Thoracic aorta (tissue), 2 donors: ENCODE data around the gene GABRG3. TPM values are rescaled to one million over a fixed set of nuclear protein-coding genes. Genes with fewer than 3 reads are reported as not detected.

ENCODE experiments used
- ATAC-seq: fragments of 150-250 bp; one replicate; pipeline ENCODE4 v1.8.0; 2017; ENCODE audit warnings: low read depth; ENCODE audit not compliant: insufficient number of reproducible peaks, low FRiP score
- DNase-seq: peaks from one replicate; pipeline ENCODE4 v3.0.0-alpha.2; 2020; ENCODE audit warnings: low spot score
- H3K27ac ChIP-seq, 2 donors: fragments of 200-600 bp; sonication (generic); 1 replicate in 1 of 2; 2 replicates in 1 of 2; pipeline ENCODE4 v1.5.1; 2016; ENCODE audit warnings: mild to moderate bottlenecking in 2 of 2, moderate library complexity in 2 of 2
- H3K27me3 ChIP-seq: fragments of 200-600 bp; sonication (generic); replicated peaks from 2 replicates; pipeline ENCODE4 v1.6.0; 2016; ENCODE audit warnings: mild to moderate bottlenecking; ENCODE audit not compliant: insufficient read depth
- H3K36me3 ChIP-seq: fragments of 200-600 bp; sonication (generic); one replicate; pipeline ENCODE4 v1.5.1; 2016
- H3K4me1 ChIP-seq, 2 donors: fragments of 200-600 bp; sonication (generic); 1 replicate in 1 of 2; 2 replicates in 1 of 2; pipeline versions ENCODE4 v1.5.1 to v1.6.0; 2016; ENCODE audit warnings: low read depth in 2 of 2, mild to moderate bottlenecking in 1 of 2; ENCODE audit not compliant: control insufficient read depth in 1 of 2
- H3K4me3 ChIP-seq: fragments of 200-600 bp; sonication (generic); 2 replicates; pipeline ENCODE4 v1.5.1; 2016; ENCODE audit warnings: mild to moderate bottlenecking
- H3K9me3 ChIP-seq: fragments of 200-600 bp; sonication (generic); 2 replicates; pipeline ENCODE4 v1.5.1; 2016
- CTCF ChIP-seq: fragments of 200-600 bp; sonication (generic); IDR thresholded peaks from one replicate; pipeline ENCODE4 v1.5.1; 2019; ENCODE audit warnings: antibody characterized with exemption
- total RNA-seq, 2 donors: library from RNA; depleted of rRNA; stranded (reverse); fragments of >200 nt; gene quantifications; one replicate each; pipeline versions ENCODE4 v1.1.0 to v1.2.3, GENCODE V29; 2016

The GABRG3 gene
- total RNA-seq, 2 donors from 2014 or later: not detected

- ATAC-seq: no peak
- no peak for TF ChIP-seq CTCF
- Histone ChIP-seq H3K27ac (no peak overlapping the region), H3K36me3 (no peaks in the 10 kb centered on the region), H3K4me3 (no peak overlapping the region), H3K9me3 (no peaks in the 10 kb centered on the region), H3K4me1 (no peaks in the 10 kb centered on the region), H3K27me3 (no peaks in the 10 kb centered on the region)
- DNase-seq: no peak
Observed at GRCh38 chr15:27396996-27397395, 426.0 kb downstream of the GABRG3 start.

- ATAC-seq: no peak
- TF ChIP-seq CTCF: no peak
Observed at GRCh38 chr15:27398631-27399161, 427.7 kb downstream of the GABRG3 start.

GRCh38 chr15:27399241-27399640, 428.3 kb downstream of the GABRG3 start:
- H3K27me3 ChIP-seq: no peaks in the 10 kb centered on the region
- no peak for TF ChIP-seq CTCF
- DNase-seq (no peak), ATAC-seq (no peak)
- H3K4me3 ChIP-seq: no peak overlapping the region
- H3K9me3 ChIP-seq: no peaks in the 10 kb centered on the region
- no peak overlapping the region for H3K27ac ChIP-seq
- no peaks in the 10 kb centered on the region for H3K36me3 ChIP-seq
- H3K4me1 ChIP-seq: no peaks in the 10 kb centered on the region

More at GRCh38 chr15:27398631-27399161, 427.7 kb downstream of the GABRG3 start:
- Histone ChIP-seq H3K4me3 (no peak overlapping the region), H3K36me3 (no peaks in the 10 kb centered on the region), H3K9me3 (no peaks in the 10 kb centered on the region), H3K27me3 (no peaks in the 10 kb centered on the region), H3K4me1 (no peaks in the 10 kb centered on the region), H3K27ac (no peak overlapping the region)
- DNase-seq: no peak

- H3K9me3 ChIP-seq: no peaks in the 10 kb centered on the region
- no peak for ATAC-seq
- H3K27me3 ChIP-seq: no peaks in the 10 kb centered on the region
- no peaks in the 10 kb centered on the region for H3K4me1 ChIP-seq
- no peak for TF ChIP-seq CTCF
- DNase-seq: no peak
- no peak overlapping the region for H3K4me3 ChIP-seq
- H3K36me3 ChIP-seq: no peaks in the 10 kb centered on the region
- H3K27ac ChIP-seq: no peak overlapping the region
Observed at GRCh38 chr15:27401471-27401870, 430.5 kb downstream of the GABRG3 start.

- no peak for ATAC-seq
- TF ChIP-seq CTCF: no peak
- H3K4me1 ChIP-seq: no peaks in the 10 kb centered on the region
- H3K4me3 ChIP-seq: no peak overlapping the region
- no peak for DNase-seq
- H3K27ac ChIP-seq: no peak overlapping the region
- no peaks in the 10 kb centered on the region for H3K9me3 ChIP-seq
- no peaks in the 10 kb centered on the region for H3K36me3 ChIP-seq
- H3K27me3 ChIP-seq: no peaks in the 10 kb centered on the region
Observed at GRCh38 chr15:27408428-27408827, 437.4 kb downstream of the GABRG3 start.
